B cell (primary cell): ENCODE data around the gene SDR42E1.

Experiments
- EZH2 ChIP-seq: IDR thresholded peaks from 2 replicates; pipeline ENCODE4 v1.6.1; 2012; ENCODE audit warnings: borderline replicate concordance, low read depth, mild to moderate bottlenecking, moderate library complexity, low read length; ENCODE audit not compliant: insufficient read depth, poor library complexity, severe bottlenecking
- TF ChIP-seq, protein P1 (sequence below): fragments of 200-600 bp; IDR thresholded peaks from one replicate; pipeline ENCODE4 v1.8.0; 2022; ENCODE audit warnings: antibody characterized with exemption, mild to moderate bottlenecking

DNA sequence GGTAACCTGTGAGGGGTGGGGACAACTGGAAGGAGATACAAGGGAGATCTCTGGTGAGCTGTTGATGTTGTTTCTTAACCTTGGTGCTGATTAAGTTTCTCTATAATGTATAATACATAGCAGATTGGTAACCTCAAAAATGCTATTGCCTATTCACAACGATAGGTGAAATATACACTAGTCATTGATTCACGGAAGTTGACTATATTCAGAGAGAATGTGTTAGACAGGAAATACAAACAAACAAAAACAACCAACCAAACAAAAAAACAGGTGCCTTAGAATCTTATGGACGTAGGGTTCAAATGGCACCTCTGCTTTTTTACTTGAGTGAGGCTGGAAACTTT lies 45.3 kb upstream of the SDR42E1 start:
- no peak for TF ChIP-seq EZH2
- TF ChIP-seq, protein P1, sequence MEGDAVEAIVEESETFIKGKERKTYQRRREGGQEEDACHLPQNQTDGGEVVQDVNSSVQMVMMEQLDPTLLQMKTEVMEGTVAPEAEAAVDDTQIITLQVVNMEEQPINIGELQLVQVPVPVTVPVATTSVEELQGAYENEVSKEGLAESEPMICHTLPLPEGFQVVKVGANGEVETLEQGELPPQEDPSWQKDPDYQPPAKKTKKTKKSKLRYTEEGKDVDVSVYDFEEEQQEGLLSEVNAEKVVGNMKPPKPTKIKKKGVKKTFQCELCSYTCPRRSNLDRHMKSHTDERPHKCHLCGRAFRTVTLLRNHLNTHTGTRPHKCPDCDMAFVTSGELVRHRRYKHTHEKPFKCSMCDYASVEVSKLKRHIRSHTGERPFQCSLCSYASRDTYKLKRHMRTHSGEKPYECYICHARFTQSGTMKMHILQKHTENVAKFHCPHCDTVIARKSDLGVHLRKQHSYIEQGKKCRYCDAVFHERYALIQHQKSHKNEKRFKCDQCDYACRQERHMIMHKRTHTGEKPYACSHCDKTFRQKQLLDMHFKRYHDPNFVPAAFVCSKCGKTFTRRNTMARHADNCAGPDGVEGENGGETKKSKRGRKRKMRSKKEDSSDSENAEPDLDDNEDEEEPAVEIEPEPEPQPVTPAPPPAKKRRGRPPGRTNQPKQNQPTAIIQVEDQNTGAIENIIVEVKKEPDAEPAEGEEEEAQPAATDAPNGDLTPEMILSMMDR, result no peak
